OCI-LY7 (cell line): ENCODE data around the gene MICALL2.

ENCODE experiments used
- EZH2phosphoT487 ChIP-seq: fragments of 200-600 bp; sonication (generic); IDR thresholded peaks from 2 replicates; pipeline ENCODE4 v1.6.1; 2018; ENCODE audit warnings: low read depth, borderline replicate concordance, mild to moderate bottlenecking, mixed run types, antibody characterized with exemption, low read length, moderate library complexity, mixed read lengths
- TF ChIP-seq, protein P1 (sequence below): fragments of 200-600 bp; sonication (generic); conservative IDR thresholded peaks from 2 replicates; pipeline ENCODE4 v1.5.1; 2014; ENCODE audit warnings: mild to moderate bottlenecking, antibody characterized with exemption, low read length, moderate library complexity, mixed read lengths

DNA sequence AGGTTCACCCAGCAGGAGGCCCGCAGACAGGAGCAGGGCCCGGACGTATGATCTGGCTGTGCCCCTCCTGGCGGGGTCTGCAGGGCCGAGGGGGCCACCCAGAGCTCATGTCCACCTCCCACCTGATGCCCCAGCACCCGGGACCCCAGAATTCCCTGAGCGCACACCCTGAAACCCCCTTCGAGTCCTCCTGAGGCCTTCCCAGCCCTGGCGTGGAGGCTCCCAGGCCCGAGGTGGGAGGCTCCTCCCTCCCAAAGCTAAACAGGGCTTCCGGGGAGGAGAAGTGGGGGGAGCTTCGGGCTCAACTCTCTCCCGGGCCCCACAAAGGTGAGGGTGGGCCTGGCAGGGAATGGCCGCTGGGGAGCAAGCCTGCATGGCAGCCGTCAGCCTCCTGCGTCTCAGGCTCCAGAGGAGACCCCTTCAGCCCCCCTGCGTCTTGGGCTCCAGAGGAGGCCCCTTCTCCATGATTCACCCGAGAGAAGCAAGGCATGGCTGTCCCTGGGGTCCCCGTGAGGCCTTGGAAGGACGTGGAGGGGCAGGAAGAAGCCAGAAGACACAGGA lies 30.2 kb downstream of the MICALL2 start:
- no peak for TF ChIP-seq EZH2phosphoT487
- TF ChIP-seq, protein P1, sequence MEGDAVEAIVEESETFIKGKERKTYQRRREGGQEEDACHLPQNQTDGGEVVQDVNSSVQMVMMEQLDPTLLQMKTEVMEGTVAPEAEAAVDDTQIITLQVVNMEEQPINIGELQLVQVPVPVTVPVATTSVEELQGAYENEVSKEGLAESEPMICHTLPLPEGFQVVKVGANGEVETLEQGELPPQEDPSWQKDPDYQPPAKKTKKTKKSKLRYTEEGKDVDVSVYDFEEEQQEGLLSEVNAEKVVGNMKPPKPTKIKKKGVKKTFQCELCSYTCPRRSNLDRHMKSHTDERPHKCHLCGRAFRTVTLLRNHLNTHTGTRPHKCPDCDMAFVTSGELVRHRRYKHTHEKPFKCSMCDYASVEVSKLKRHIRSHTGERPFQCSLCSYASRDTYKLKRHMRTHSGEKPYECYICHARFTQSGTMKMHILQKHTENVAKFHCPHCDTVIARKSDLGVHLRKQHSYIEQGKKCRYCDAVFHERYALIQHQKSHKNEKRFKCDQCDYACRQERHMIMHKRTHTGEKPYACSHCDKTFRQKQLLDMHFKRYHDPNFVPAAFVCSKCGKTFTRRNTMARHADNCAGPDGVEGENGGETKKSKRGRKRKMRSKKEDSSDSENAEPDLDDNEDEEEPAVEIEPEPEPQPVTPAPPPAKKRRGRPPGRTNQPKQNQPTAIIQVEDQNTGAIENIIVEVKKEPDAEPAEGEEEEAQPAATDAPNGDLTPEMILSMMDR: no peak
